GM18867 (cell line): ENCODE results near the gene ZNF804B.

Experiments used
- ATAC-seq: cut with Tn5 transposase; IDR thresholded peaks from one replicate; pipeline ENCODE4 v1.9.1; 2021; ENCODE audit warnings: mild to moderate bottlenecking, moderate library complexity; ENCODE audit not compliant: unreplicated experiment

The ZNF804B gene

GRCh38 chr7:88965371-88965770 lies 205.9 kb downstream of the ZNF804B start:
- ATAC-seq = no peak

- no peak for ATAC-seq
These were observed 207.9 kb downstream of the ZNF804B start for GRCh38 chr7:88967432-88967831.

- no peak for ATAC-seq
These were observed 209.7 kb downstream of the ZNF804B start for GRCh38 chr7:88969167-88969566.

GRCh38 chr7:88985295-88985694 lies 225.8 kb downstream of the ZNF804B start:
- ATAC-seq = no peak

GRCh38 chr7:89001306-89001705 lies 241.8 kb downstream of the ZNF804B start:
- ATAC-seq = no peak

- ATAC-seq = peak; percentile 88
These were observed 243.8 kb downstream of the ZNF804B start for GRCh38 chr7:89002981-89003956.

- ATAC-seq = no peak
These were observed 252.5 kb downstream of the ZNF804B start for GRCh38 chr7:89012016-89012415.

GRCh38 chr7:89017695-89018094 lies 258.2 kb downstream of the ZNF804B start:
- ATAC-seq = no peak

- ATAC-seq = no peak
These were observed 262.2 kb downstream of the ZNF804B start for GRCh38 chr7:89021741-89022140.

- ATAC-seq = no peak
These were observed 263.7 kb downstream of the ZNF804B start for GRCh38 chr7:89023206-89023605.

GRCh38 chr7:89023877-89024276 lies 264.4 kb downstream of the ZNF804B start:
- ATAC-seq = no peak

GRCh38 chr7:89027781-89028180 lies 268.3 kb downstream of the ZNF804B start:
- ATAC-seq = no peak

- no peak for ATAC-seq
These were observed 268.8 kb downstream of the ZNF804B start for GRCh38 chr7:89028319-89028718.

GRCh38 chr7:89029864-89030263 lies 270.4 kb downstream of the ZNF804B start:
- no peak for ATAC-seq

- ATAC-seq = no peak
These were observed 281.7 kb downstream of the ZNF804B start for GRCh38 chr7:89041240-89041639.

- ATAC-seq = no peak
These were observed 283.4 kb downstream of the ZNF804B start for GRCh38 chr7:89042940-89043339.

- no peak for ATAC-seq
These were observed 289.5 kb downstream of the ZNF804B start for GRCh38 chr7:89049043-89049442.

- ATAC-seq = no peak
These were observed 293.6 kb downstream of the ZNF804B start for GRCh38 chr7:89053130-89053529.

- no peak for ATAC-seq
These were observed 294.9 kb downstream of the ZNF804B start for GRCh38 chr7:89054361-89054760.

- no peak for ATAC-seq
These were observed 300.7 kb downstream of the ZNF804B start for GRCh38 chr7:89060234-89060633.

GRCh38 chr7:89064831-89065230 lies 305.3 kb downstream of the ZNF804B start:
- ATAC-seq = no peak

- ATAC-seq = no peak
These were observed 307.5 kb downstream of the ZNF804B start for GRCh38 chr7:89067048-89067447.

- no peak for ATAC-seq
These were observed 312.6 kb downstream of the ZNF804B start for GRCh38 chr7:89072081-89072480.
